Nucleus accumbens (tissue), 56 donors: ENCODE results near the gene MED15.
"Not testable (repeated sequence)": the region's sequence is repeated elsewhere in the genome, so short reads cannot be mapped to it uniquely, and the experiment has no call there.

Experiments used
- DNase-seq, 56 donors: peaks; one replicate each; lab custom pipeline; 2025; lab: John Stamatoyannopoulos, UW

MED15 gene

GRCh38 chr22:20507253-20508066 is at the start of gene MED15:
MED15 (plus strand) TSS chr22:20507610; CDS start chr22:20507679, 69 bp downstream.
- DNase-seq: peak; percentile 35 to 94 (median 85)

GRCh38 chr22:20458530-20459151 is 48.8 kb upstream of the MED15 start:
- DNase-seq: no peak

- no peak for DNase-seq
These were observed 48.3 kb upstream of the MED15 start for GRCh38 chr22:20459152-20459542.

- DNase-seq: no peak
These were observed 47.5 kb upstream of the MED15 start for GRCh38 chr22:20459862-20460261.

- no peak for DNase-seq
These were observed 43.9 kb upstream of the MED15 start for GRCh38 chr22:20463324-20464095.

GRCh38 chr22:20464096-20464614 is 43.3 kb upstream of the MED15 start:
- no peak for DNase-seq

- no peak for DNase-seq
These were observed 42.3 kb upstream of the MED15 start for GRCh38 chr22:20464912-20465758.

GRCh38 chr22:20465759-20466077 is 41.7 kb upstream of the MED15 start:
- no peak for DNase-seq

- DNase-seq: no peak
These were observed 40.6 kb upstream of the MED15 start for GRCh38 chr22:20466659-20467379.

GRCh38 chr22:20469110-20469868 is 38.1 kb upstream of the MED15 start:
- DNase-seq: peak in 3 of 56 donors; percentile 10 to 46 (median 21)

- DNase-seq: not testable (repeated sequence)
These were observed 36.9 kb upstream of the MED15 start for GRCh38 chr22:20470525-20470924.

- DNase-seq: no peak
These were observed 36.1 kb upstream of the MED15 start for GRCh38 chr22:20471126-20471833.

GRCh38 chr22:20472629-20473442 is 34.6 kb upstream of the MED15 start:
- no peak for DNase-seq

- DNase-seq: no peak
These were observed 32.3 kb upstream of the MED15 start for GRCh38 chr22:20475115-20475436.

- not testable (repeated sequence) for DNase-seq
These were observed 31.8 kb upstream of the MED15 start for GRCh38 chr22:20475569-20475968.

- not testable (repeated sequence) for DNase-seq
These were observed 29.4 kb upstream of the MED15 start for GRCh38 chr22:20478059-20478458.

GRCh38 chr22:20479612-20480196 is 27.7 kb upstream of the MED15 start:
- no peak for DNase-seq
